ENCODE data around the gene HLCS.
A peak's percentile ranks its signal among the peaks of the same experiment; 100 is the strongest.
"Not testable (repeated sequence)": the region's sequence is repeated elsewhere in the genome, so short reads cannot be mapped to it uniquely, and the experiment has no call there.

The HLCS gene

GRCh38 chr21:36994501-36995158 is 28.2 kb upstream of the HLCS start:
- Histone ChIP-seq H3K9me3 (ENCODE audit: control insufficient read depth, low read length) (no peaks in the 10 kb centered on the region), H3K27me3 (ENCODE audit: control insufficient read depth, insufficient read depth, low read length) (no peaks in the 10 kb centered on the region), H3K4me3 (ENCODE audit: low read length) (no peak overlapping the region)

GRCh38 chr21:36992671-36993070 is 26.2 kb upstream of the HLCS start:
- no peak overlapping the region for H3K9ac ChIP-seq (ENCODE audit: low read length)
- H3K36me3 ChIP-seq (ENCODE audit: control insufficient read depth, insufficient read depth, low read length) = no peaks in the 10 kb centered on the region
- H3K4me3 ChIP-seq (ENCODE audit: low read length) = no peak overlapping the region
- H3K27me3 ChIP-seq (ENCODE audit: control insufficient read depth, insufficient read depth, low read length) = no peaks in the 10 kb centered on the region
- H3K4me1 ChIP-seq (ENCODE audit: control insufficient read depth, insufficient read depth, low read length) = peaks cover 5% of the 10 kb centered on the region
- H3K9me3 ChIP-seq (ENCODE audit: control insufficient read depth, low read length) = no peaks in the 10 kb centered on the region

More at GRCh38 chr21:36994501-36995158, 28.2 kb upstream of the HLCS start:
- H3K36me3 ChIP-seq (ENCODE audit: control insufficient read depth, insufficient read depth, low read length) = no peaks in the 10 kb centered on the region
- H3K4me1 ChIP-seq (ENCODE audit: control insufficient read depth, insufficient read depth, low read length) = peaks cover 5% of the 10 kb centered on the region
- no peak overlapping the region for H3K9ac ChIP-seq (ENCODE audit: low read length)

GRCh38 chr21:36990508-36991205 is 24.2 kb upstream of the HLCS start:
- no peaks in the 10 kb centered on the region for H3K36me3 ChIP-seq (ENCODE audit: control insufficient read depth, insufficient read depth, low read length)
- peaks cover 5% of the 10 kb centered on the region for H3K4me1 ChIP-seq (ENCODE audit: control insufficient read depth, insufficient read depth, low read length)
- no peaks in the 10 kb centered on the region for H3K9me3 ChIP-seq (ENCODE audit: control insufficient read depth, low read length)
- H3K27me3 ChIP-seq (ENCODE audit: control insufficient read depth, insufficient read depth, low read length) = no peaks in the 10 kb centered on the region
- H3K9ac ChIP-seq (ENCODE audit: low read length) = peak overlapping the region; percentile 75
- H3K4me3 ChIP-seq (ENCODE audit: low read length) = peak overlapping the region; percentile 25

- H3K9me3 ChIP-seq (ENCODE audit: control insufficient read depth, low read length) = no peaks in the 10 kb centered on the region
- H3K4me3 ChIP-seq (ENCODE audit: low read length) = peak overlapping the region; percentile 25
- H3K9ac ChIP-seq (ENCODE audit: low read length) = peak overlapping the region; percentile 75
- no peaks in the 10 kb centered on the region for H3K36me3 ChIP-seq (ENCODE audit: control insufficient read depth, insufficient read depth, low read length)
- H3K27me3 ChIP-seq (ENCODE audit: control insufficient read depth, insufficient read depth, low read length) = no peaks in the 10 kb centered on the region
- peaks cover 5% of the 10 kb centered on the region for H3K4me1 ChIP-seq (ENCODE audit: control insufficient read depth, insufficient read depth, low read length)
Measured at GRCh38 chr21:36989699-36990507, 23.4 kb upstream of the HLCS start.

GRCh38 chr21:36989199-36989698 is 22.8 kb upstream of the HLCS start:
- not testable (repeated sequence) for H3K9me3 ChIP-seq (ENCODE audit: control insufficient read depth, low read length); H3K27me3 ChIP-seq (ENCODE audit: control insufficient read depth, insufficient read depth, low read length); H3K4me1 ChIP-seq (ENCODE audit: control insufficient read depth, insufficient read depth, low read length); H3K36me3 ChIP-seq (ENCODE audit: control insufficient read depth, insufficient read depth, low read length)
- Histone ChIP-seq H3K9ac (ENCODE audit: low read length) (peak overlapping the region; percentile 75), H3K4me3 (ENCODE audit: low read length) (peak overlapping the region; percentile 25)

- Histone ChIP-seq H3K4me3 (ENCODE audit: low read length) (no peak overlapping the region), H3K4me1 (ENCODE audit: control insufficient read depth, insufficient read depth, low read length) (peaks cover 5% of the 10 kb centered on the region), H3K36me3 (ENCODE audit: control insufficient read depth, insufficient read depth, low read length) (no peaks in the 10 kb centered on the region), H3K9ac (ENCODE audit: low read length) (no peak overlapping the region), H3K27me3 (ENCODE audit: control insufficient read depth, insufficient read depth, low read length) (no peaks in the 10 kb centered on the region), H3K9me3 (ENCODE audit: control insufficient read depth, low read length) (no peaks in the 10 kb centered on the region)
Measured at GRCh38 chr21:36988536-36988935, 22.1 kb upstream of the HLCS start.

GRCh38 chr21:36987845-36988244 is 21.4 kb upstream of the HLCS start:
- H3K9ac ChIP-seq (ENCODE audit: low read length) = no peak overlapping the region

GRCh38 chr21:36985751-36986594 is 19.5 kb upstream of the HLCS start:
- Histone ChIP-seq H3K4me3 (ENCODE audit: low read length) (no peak overlapping the region), H3K4me1 (ENCODE audit: control insufficient read depth, insufficient read depth, low read length) (peaks cover 7% of the 10 kb centered on the region), H3K36me3 (ENCODE audit: control insufficient read depth, insufficient read depth, low read length) (no peaks in the 10 kb centered on the region), H3K9me3 (ENCODE audit: control insufficient read depth, low read length) (no peaks in the 10 kb centered on the region), H3K27me3 (ENCODE audit: control insufficient read depth, insufficient read depth, low read length) (peaks cover under 1% of the 10 kb centered on the region), H3K9ac (ENCODE audit: low read length) (no peak overlapping the region)

More at GRCh38 chr21:36987845-36988244, 21.4 kb upstream of the HLCS start:
- Histone ChIP-seq H3K4me3 (ENCODE audit: low read length) (no peak overlapping the region), H3K36me3 (ENCODE audit: control insufficient read depth, insufficient read depth, low read length) (no peaks in the 10 kb centered on the region), H3K4me1 (ENCODE audit: control insufficient read depth, insufficient read depth, low read length) (peaks cover 5% of the 10 kb centered on the region), H3K27me3 (ENCODE audit: control insufficient read depth, insufficient read depth, low read length) (no peaks in the 10 kb centered on the region), H3K9me3 (ENCODE audit: control insufficient read depth, low read length) (no peaks in the 10 kb centered on the region)

- Histone ChIP-seq H3K36me3 (ENCODE audit: control insufficient read depth, insufficient read depth, low read length) (no peaks in the 10 kb centered on the region), H3K27me3 (ENCODE audit: control insufficient read depth, insufficient read depth, low read length) (peaks cover 4% of the 10 kb centered on the region), H3K4me3 (ENCODE audit: low read length) (no peak overlapping the region), H3K9ac (ENCODE audit: low read length) (no peak overlapping the region), H3K4me1 (ENCODE audit: control insufficient read depth, insufficient read depth, low read length) (peaks cover 7% of the 10 kb centered on the region), H3K9me3 (ENCODE audit: control insufficient read depth, low read length) (no peaks in the 10 kb centered on the region)
Measured at GRCh38 chr21:36981977-36982700, 15.7 kb upstream of the HLCS start.

- Histone ChIP-seq H3K4me1 (ENCODE audit: control insufficient read depth, insufficient read depth, low read length) (peaks cover 10% of the 10 kb centered on the region), H3K36me3 (ENCODE audit: control insufficient read depth, insufficient read depth, low read length) (no peaks in the 10 kb centered on the region), H3K27me3 (ENCODE audit: control insufficient read depth, insufficient read depth, low read length) (peaks cover 4% of the 10 kb centered on the region), H3K9ac (ENCODE audit: low read length) (peak overlapping the region; percentile 36), H3K4me3 (ENCODE audit: low read length) (no peak overlapping the region), H3K9me3 (ENCODE audit: control insufficient read depth, low read length) (no peaks in the 10 kb centered on the region)
Measured at GRCh38 chr21:36981049-36981391, 14.6 kb upstream of the HLCS start.
